IPS-15b (cell line): ENCODE data around the gene HGFAC.

Experiments
- H3K27me3 ChIP-seq: one replicate; pipeline ENCODE4 v1.6.1; 2013; ENCODE audit warnings: low read length; ENCODE audit not compliant: control insufficient read depth, insufficient read depth
- H3K36me3 ChIP-seq: one replicate; pipeline ENCODE4 v1.6.1; 2013; ENCODE audit warnings: low read length; ENCODE audit not compliant: control insufficient read depth, insufficient read depth
- H3K4me1 ChIP-seq: one replicate; pipeline ENCODE4 v1.6.1; 2013; ENCODE audit warnings: mild to moderate bottlenecking, low read length; ENCODE audit not compliant: control insufficient read depth, insufficient read depth
- H3K4me3 ChIP-seq: one replicate; pipeline ENCODE4 v1.5.1; 2013; ENCODE audit warnings: low read depth, low read length
- H3K9ac ChIP-seq: one replicate; pipeline ENCODE4 v1.6.1; 2013; ENCODE audit warnings: low read depth, mild to moderate bottlenecking, low read length
- H3K9me3 ChIP-seq: one replicate; pipeline ENCODE4 v1.6.1; 2013; ENCODE audit warnings: mild to moderate bottlenecking, low read length; ENCODE audit not compliant: control insufficient read depth, insufficient read depth

HGFAC gene

DNA sequence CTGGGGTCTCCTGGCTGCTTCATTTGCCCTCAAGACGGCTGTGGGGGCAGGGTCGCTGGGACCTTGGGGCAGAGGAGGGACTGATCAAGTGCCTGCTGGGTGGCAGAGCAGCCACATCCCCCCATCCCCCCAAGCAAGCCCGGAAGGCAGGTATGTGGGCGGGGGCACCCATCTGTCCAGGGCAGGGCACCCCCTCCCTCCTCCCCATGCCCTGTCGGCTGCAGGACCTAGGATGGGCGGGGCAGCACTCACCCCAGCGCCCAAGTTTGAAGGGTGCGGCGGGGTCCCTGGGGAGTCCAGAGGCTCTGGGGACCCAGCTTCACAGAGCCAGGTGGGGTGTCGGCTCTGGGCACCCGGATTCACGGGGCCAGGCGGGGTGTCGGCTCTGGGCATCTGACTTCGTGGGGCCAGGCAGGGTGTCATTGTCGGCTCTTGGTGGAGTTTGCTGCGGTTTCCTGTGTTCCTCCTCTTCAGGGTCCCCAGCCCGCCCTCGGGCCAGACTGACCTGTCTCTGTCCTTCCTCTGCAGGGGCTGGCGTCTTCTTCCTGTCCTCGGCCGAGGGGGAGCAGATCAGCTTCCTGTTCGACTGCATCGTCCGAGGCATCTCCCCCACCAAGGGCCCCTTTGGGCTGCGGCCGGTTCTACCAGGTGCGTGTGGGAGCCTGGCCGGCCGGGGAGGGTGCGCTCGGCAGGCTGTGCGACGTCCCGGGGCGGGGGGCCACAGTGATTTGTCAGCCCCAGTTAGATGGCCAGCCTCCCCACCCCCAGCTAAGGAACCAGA lies 43.4 kb downstream of the HGFAC start:
- no peak overlapping the region for H3K9ac ChIP-seq
- peaks cover 7% of the 10 kb centered on the region for H3K4me1 ChIP-seq
- no peaks in the 10 kb centered on the region for H3K9me3 ChIP-seq
- no peaks in the 10 kb centered on the region for H3K36me3 ChIP-seq
- H3K4me3 ChIP-seq, result no peak overlapping the region
- H3K27me3 ChIP-seq, result peaks cover 48% of the 10 kb centered on the region

DNA sequence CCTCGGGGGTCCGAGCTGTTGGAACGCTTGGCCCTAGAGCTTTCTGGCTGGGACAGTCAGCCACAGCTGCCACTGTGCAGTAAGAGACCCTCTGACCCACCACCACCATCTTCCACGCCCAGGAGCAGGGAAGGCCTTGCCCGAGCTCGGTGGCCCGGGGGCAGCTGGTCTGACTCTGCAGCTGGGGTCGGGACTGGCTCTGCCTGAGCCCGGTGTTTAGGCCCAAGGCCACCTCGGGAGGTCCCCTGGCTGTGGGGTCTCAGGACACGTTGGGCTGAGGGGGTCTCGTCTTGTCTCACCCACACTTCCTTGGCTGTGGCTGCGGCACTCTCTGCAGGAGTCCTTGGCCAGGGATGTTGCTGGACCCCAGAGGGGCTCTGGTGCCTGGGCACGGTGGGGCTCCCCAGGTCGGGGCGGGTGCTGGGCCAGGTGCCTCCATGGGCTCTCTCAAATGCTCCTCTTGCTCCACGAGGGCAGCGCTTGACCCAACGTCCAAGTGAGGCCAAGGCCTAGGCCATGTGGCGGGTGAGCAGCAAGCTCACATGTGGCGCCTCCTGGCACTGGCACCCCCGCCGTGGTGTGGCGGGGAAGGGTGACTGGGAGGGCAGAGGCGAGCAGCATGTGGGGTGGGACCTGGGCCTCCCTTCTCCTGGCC lies 44.2 kb downstream of the HGFAC start:
- no peak overlapping the region for H3K4me3 ChIP-seq
- H3K9ac ChIP-seq, result no peak overlapping the region
- H3K9me3 ChIP-seq, result no peaks in the 10 kb centered on the region
- H3K4me1 ChIP-seq, result peaks cover 4% of the 10 kb centered on the region
- H3K36me3 ChIP-seq, result no peaks in the 10 kb centered on the region
- peaks cover 56% of the 10 kb centered on the region for H3K27me3 ChIP-seq

DNA sequence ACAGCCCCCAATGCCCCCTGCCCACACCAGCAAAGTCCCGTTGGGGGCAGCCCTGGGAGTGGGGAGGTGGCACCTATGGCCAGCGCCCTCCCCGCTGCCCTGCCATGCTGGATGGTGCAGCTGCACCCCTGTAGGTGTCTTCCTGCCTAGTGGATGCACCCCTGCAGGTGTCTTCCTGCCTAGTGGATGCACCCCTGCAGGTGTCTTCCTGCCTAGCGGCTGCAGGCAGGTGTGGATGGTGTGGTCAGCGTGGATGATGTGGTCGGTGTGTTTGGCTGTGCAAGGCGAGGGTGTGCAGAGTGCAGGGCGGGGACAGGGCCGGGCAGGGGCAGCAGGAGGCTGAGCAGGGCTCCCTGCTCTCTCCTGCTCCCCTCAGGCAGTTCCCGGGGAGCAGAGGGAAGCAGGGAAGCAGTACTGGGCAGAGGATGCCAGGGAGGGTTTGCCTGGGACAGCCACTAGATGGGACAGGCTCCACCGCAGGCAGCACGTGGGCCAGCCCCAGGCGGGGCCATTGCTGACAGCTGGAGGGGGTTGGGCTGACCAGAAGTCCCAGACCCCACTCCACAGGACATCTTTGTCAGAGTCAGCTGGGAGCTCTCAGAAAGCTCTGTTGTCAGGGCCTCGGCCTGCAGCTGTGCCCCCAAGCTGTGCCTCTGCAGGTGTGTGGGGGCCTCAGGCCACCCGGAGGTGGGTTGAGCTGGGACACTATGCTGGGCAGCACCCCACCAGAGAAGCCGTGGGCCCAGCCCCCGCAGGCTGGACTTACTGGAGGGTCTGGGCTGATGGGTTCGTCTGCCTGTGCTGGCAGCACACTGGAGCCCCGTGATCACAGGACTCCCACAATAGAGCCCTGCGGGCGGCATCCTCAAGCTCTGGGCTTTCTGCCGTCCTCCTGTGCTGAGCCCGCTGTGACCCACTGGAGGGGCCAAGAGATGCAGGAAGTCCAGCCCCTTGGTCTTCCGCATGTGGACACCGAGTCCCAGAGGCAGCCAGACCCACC lies 45.1 kb downstream of the HGFAC start:
- Histone ChIP-seq H3K4me3 (no peak overlapping the region), H3K4me1 (peaks cover under 1% of the 10 kb centered on the region), H3K36me3 (no peaks in the 10 kb centered on the region), H3K27me3 (peaks cover 63% of the 10 kb centered on the region), H3K9me3 (no peaks in the 10 kb centered on the region), H3K9ac (no peak overlapping the region)

DNA sequence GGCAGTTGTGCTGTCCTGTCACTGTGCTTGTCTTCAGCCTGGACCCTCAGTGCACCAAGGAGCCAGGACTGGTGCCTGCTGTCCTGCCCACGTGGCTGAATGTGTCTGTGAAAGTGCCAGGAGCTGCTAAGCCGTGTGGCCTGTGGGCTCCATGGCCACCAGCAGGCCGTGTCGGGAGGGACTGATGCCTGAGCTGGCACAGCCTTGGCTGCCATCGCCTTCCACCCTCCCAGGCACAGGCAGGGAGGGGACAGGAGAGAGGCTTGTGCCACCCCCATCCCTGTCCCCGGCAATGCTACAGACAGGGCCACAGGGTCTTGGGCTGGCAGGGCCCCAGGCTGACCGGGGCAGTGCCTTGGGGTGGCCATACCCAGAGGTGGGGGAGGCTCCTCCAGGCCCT lies 46.1 kb downstream of the HGFAC start:
- Histone ChIP-seq H3K27me3 (peaks cover 65% of the 10 kb centered on the region), H3K9me3 (no peaks in the 10 kb centered on the region), H3K4me1 (peaks cover 3% of the 10 kb centered on the region)

DNA sequence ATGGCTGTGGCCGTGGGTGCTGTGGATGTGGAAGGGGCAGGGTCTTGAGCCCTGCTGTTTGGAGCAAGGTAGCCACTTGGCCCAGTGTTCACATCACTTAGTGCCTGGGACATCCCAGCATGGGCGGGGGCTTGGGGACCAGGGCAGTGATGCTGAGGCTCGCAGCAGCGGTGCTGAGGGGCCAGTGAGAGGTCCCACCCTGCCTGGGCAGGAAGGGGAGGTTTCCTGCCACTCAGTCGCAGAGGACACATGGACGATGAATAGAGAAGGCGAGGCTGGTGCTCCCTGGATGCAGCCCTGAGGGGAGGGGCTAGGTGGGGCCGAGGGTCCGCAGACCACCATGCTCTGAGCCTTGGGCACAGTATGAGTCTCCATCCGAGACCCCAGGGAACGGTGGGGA lies 47.1 kb downstream of the HGFAC start:
- no peak overlapping the region for H3K4me3 ChIP-seq
- H3K9me3 ChIP-seq, result no peaks in the 10 kb centered on the region
- no peak overlapping the region for H3K9ac ChIP-seq
- no peaks in the 10 kb centered on the region for H3K36me3 ChIP-seq
- peaks cover 71% of the 10 kb centered on the region for H3K27me3 ChIP-seq
- H3K4me1 ChIP-seq, result peaks cover 3% of the 10 kb centered on the region

More for the DNA sequence above, 46.1 kb downstream of the HGFAC start:
- Histone ChIP-seq H3K9ac (no peak overlapping the region), H3K36me3 (no peaks in the 10 kb centered on the region), H3K4me3 (no peak overlapping the region)

DNA sequence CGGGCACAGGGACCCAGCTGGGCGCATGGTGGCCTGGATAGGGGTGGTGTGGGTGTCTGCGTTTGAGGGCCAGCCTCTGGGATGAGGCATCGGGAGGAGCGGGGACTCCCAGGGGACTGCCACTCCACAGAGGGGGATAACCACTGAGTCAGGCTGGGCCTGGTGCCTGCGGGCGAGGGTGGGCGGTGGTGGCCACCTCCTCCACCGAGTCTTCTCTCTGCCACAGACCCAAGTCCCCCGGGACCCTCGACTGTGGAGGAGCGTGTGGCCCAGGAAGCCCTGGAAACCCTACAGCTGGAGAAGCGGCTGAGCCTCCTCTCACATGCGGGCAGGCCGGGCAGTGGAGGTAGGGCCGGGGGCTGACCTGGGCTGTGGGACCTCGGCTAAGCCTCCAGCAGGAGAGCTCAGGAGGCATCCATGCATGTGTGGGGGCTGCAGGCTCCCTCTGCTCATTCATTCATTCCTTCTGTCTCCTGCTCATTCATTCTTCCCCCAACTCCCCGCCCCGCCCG lies 47.7 kb downstream of the HGFAC start:
- no peaks in the 10 kb centered on the region for H3K36me3 ChIP-seq

DNA sequence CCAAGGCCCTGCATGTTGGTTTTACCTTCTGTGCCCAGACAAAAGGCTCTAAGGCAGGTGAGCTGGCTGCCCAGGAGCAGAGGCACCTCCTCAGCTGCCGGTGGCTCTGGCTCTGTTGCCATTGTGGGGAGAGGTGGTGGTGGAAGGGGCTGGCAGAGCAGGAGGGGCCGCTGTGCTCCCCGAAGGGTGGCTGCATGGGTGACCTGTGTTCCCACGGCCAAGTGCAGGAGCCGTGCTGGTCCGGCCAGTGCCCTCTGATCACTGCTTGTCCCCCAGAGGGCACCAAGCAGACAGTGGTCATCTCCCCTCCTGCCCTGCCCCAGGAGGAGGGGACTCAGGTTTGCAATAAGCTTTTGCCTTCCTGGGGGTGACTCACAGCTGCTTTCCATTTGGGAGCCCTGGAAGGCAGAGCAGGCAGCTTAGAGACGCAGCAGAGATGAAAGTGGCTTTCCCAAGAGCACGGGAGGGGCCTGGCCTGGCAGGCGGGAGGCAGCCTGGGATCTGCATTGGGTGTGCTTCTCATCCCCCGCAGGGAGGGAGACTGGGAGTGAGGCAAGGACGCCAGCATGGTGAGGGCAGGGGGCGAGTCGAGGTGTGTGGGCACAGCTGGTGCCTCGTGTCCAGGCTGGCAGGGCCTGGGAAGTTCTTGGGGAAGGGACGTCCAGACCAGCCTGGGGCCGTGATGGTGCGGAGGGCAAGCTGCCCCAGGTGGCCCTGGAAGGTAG lies 50.1 kb downstream of the HGFAC start:
- H3K36me3 ChIP-seq, result no peaks in the 10 kb centered on the region
- no peak overlapping the region for H3K9ac ChIP-seq
- no peaks in the 10 kb centered on the region for H3K9me3 ChIP-seq
- peaks cover 3% of the 10 kb centered on the region for H3K4me1 ChIP-seq
- H3K4me3 ChIP-seq, result no peak overlapping the region
- H3K27me3 ChIP-seq, result peaks cover 78% of the 10 kb centered on the region

More for the DNA sequence above, 47.7 kb downstream of the HGFAC start:
- Histone ChIP-seq H3K4me3 (no peak overlapping the region), H3K9me3 (no peaks in the 10 kb centered on the region), H3K4me1 (peaks cover 3% of the 10 kb centered on the region), H3K9ac (no peak overlapping the region), H3K27me3 (peaks cover 73% of the 10 kb centered on the region)

DNA sequence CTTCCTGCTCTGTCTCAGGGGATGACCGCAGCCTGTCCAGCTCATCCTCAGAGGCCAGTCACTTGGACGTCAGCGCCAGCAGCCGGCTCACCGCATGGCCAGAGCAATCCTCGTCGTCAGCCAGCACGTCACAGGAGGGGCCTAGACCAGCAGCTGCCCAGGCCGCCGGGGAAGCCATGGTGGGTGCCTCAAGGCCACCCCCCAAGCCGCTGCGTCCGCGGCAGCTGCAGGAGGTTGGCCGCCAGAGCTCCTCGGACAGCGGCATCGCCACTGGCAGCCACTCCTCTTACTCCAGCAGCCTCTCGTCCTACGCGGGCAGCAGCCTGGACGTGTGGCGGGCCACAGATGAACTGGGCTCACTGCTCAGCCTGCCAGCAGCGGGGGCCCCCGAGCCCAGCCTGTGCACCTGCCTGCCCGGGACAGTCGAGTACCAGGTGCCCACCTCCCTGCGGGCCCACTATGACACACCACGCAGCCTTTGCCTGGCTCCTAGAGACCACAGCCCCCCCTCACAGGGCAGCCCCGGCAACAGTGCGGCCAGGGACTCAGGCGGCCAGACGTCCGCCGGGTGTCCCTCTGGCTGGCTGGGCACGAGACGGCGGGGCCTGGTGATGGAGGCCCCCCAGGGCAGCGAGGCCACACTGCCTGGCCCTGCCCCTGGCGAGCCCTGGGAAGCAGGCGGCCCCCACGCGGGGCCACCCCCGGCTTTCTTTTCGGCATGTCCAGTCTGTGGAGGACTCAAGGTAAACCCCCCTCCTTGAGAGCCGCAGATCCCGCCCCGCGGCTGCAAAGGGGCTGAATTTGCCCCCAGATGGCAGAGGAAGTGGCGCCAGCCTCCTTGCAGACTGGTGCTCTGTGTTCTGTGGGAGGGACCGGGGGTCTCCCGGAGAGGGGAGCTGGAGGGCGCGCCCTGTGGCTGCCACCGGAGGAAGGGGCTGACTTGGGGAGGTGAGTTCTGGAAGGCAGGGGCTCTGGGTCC lies 51.3 kb downstream of the HGFAC start:
- Histone ChIP-seq H3K9me3 (no peaks in the 10 kb centered on the region), H3K36me3 (no peaks in the 10 kb centered on the region), H3K4me3 (no peak overlapping the region), H3K9ac (no peak overlapping the region), H3K27me3 (peaks cover 67% of the 10 kb centered on the region), H3K4me1 (peaks cover 3% of the 10 kb centered on the region)

DNA sequence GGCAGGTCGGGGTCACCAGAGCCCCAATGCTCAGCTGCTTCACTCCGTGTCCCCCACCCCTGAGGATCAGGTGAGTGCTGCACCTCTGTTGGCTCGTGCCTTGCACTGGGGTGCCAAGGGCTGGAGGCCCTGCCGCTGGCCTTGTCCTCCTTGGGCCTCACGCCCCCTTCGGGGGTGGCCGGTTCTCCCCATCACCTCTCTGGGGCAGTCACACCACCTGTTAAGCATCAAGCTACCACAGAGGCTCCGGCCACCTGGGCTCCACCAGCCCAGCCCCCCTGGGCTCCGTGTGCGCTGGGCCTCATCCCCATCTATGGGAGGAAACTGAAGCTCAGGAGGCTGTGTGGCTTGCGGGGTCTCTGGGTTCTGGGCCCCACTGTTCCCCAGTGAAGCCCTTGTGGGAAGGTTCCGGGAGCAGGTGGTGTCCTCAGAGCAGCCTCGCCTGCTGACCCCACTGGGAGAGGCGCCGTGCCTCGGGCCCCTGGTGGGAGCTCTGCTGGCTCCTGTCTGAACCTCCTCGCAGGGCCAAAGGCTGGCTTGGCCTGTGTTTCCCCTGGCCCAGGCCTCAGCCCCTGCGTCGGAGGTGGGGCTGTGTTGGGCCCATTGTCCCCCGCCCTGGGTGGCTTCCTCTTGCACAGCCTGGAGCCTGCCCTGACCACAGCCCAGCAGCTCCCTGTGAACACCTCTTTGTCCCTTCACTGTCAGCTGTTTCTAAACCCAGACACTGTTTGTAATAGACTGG lies 52.1 kb downstream of the HGFAC start:
- Histone ChIP-seq H3K9me3 (no peaks in the 10 kb centered on the region), H3K4me1 (peaks cover 3% of the 10 kb centered on the region), H3K36me3 (no peaks in the 10 kb centered on the region), H3K4me3 (no peak overlapping the region), H3K27me3 (peaks cover 60% of the 10 kb centered on the region), H3K9ac (no peak overlapping the region)

DNA sequence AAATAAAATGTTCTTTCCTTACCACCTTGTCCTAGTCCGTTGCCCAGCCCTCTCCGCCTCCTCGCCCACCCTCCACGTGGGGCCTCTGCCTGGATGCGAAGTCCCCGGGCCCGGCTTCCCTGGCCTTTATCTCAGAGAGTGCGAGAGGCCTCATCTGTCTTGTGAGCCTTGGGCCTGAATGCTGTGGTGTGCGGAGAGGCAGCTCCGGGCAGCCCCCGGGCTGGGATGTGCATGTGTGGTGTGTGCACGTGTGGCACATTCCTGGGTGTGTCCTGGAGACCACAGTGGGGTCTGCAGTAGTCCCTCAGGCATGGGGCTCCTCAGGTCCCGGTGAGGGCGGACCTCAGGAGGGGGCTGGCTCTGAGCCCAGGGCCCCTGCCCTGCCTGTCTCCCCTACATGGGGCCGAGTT lies 52.7 kb downstream of the HGFAC start:
- Histone ChIP-seq H3K4me1 (peaks cover 3% of the 10 kb centered on the region), H3K4me3 (no peak overlapping the region), H3K9ac (no peak overlapping the region), H3K9me3 (no peaks in the 10 kb centered on the region), H3K36me3 (no peaks in the 10 kb centered on the region), H3K27me3 (peaks cover 55% of the 10 kb centered on the region)
